ENCODE measurements around the gene MPND.

DNA sequence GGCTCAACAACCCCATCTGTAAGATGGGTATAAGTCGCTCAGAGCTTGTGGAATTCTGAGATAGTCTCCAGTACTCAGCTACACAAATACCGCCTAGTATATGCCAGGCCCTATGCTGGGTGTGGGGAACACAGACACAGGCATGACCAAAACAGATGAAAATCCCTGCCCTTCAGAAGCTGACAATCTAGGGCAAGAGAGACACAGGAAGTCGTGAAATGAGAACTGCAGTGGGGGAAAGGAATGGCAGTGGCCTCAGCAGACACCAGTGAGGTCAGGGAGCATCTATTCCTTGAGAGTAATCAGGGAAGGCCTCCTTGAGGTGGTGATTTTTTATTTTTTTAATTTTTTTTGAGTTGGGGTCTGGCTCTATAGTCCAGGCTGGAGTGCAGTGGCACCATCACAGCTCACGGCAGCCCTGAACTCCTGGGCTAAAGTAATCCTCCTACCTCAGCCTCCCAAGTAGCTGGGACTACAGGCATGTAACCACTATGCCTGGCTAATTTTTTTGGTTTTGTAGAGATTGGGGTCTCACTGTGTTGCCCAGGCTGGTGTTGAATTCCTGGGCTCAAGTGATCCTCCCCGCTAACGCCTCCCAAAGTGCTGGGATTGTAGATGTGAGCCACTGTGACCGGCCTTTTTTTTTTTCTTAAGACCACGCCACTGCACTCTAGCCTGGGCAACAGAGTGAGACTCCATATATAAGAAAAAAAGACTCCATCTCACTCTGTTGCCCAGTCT, 44.4 kb upstream of the MPND start:
- TF ChIP-seq POLR2A (IDR thresholded peaks at IDR 0.05; ENCODE audit: low read length): no peak
- no peak for TF ChIP-seq GATA1 (IDR thresholded peaks at IDR 0.05; ENCODE audit: low read depth, low read length)
